Urothelium cell line (cell line): ENCODE results near the gene TTYH3.
"Not testable (repeated sequence)": the region's sequence is repeated elsewhere in the genome, so short reads cannot be mapped to it uniquely, and the experiment has no call there.

Experiments used
- DNase-seq: peaks from one replicate; pipeline ENCODE4 v3.0.0; 2011; ENCODE audit warnings: low spot score, mixed read lengths
- FAIRE-seq: peaks from 2 replicates; lab custom pipeline; 2011; peaks lifted over from hg19 to GRCh38; lab: Jason Lieb, UNC

TTYH3 gene

DNA sequence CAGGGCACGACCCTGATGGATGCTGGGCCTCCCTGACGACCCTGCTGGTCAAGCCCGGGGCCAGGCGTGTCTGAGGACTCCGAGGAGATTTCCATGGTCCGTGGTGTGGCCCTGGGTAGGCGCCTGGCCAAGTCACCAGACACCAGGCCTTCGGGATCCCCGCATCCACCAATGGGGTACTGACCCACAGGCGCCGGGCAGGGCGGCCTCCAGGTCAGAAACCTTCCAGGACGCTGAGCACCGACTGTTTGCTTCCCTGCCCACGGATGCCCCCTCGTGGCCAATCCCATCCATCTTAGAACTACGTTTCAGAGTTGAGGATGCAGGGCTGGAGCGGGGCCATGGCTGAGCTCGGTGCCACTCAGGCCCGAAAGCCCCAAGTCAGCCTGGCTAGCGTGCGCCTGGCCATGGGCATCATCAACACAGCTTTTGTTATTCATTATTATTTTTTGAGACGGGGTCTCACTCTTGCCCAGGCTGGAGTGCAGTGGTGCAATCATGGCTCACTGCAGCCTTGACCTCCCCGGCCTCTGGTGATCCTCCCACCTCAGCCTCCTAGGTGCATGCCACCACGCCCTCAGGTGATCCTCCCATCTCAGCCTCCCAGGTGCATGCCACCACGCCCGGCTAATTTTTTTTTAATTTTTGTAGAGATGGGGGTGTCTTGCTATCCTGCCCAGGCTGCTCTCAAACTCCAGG, 49.2 kb downstream of the TTYH3 start:
- FAIRE-seq (peak; percentile 98), DNase-seq (peak; percentile 93)

DNA sequence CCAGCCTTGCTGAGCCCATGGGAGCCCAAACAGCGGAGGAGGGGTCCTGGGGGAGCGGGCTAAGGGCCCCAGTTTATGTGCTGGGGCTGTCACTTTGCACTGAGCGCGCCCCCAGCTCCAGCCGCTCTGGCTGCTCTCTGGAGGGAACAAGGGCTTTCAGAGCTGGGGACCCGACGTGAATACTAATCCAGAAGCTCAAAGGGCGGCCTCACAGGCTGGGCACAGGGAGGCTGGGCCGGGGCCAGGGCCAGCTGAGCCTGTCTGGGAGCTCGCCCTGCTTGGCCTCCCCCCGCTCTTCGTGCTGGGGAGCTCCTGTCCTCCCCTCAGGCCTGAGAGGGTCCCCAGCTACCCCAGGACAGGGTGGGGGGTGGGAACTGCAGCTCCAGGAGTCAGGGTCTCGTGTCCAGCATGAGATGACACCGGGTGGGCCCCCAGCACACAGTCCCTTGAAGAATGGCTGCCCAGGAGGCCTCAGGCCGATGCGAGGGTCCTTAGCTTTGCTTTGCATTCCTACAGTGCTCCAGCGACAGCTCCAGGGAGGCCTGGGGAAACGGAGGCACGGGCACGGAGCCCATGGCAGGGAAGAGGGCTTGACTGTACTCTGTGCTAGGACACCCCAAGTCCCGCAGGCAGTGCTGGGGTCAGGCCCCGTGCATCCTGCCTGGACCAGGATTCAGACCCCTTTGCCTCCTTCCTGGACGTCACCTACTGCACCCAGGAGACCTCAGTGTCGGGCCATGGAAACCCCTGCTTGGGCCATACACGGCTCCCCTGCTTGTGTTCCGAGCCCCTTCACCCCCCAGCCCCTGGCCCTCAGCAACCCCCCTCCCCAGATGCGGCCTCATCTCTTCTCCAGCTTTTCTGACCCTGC, 50.4 kb downstream of the TTYH3 start:
- DNase-seq: no peak
- FAIRE-seq: peak; percentile 71

DNA sequence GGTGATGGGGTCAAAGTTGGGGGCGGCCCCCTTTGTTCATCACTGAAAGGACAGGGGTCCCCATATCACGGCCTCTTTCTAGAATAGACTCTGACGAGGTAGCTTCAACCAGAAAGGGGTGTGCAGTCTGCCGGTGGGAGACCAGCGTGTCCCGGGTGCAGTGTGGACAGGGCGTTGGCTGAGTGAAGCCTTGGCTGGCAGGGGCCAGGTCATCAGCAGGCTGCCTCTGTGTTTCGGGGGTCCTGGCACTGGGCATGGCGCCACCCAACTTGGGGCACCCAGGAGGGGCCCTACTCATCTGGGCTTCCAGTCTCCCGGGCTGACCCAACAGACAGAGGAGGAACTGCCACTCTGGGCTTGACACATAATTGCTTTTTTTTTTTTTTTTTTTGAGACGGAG, 52.7 kb downstream of the TTYH3 start:
- no peak for DNase-seq
- FAIRE-seq: peak; percentile 50

DNA sequence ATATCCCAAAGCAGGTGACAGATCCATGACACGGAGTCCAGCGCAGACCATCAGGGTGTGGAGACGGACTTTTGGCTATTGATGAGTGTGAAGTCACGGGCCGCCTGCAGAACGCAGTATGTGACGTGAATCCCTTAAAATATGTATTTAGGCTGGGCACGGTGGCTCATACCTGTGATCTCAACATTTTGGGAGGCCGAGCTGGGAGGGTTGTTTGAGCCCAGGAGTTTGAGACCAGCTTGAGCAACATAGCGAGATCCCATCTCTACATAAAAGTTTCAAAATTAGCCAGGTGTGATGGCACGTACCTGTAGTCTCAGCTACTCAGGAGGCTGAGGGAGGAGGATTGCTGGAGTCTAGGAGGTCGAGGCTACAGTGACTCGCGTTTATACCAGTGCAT, 54.3 kb downstream of the TTYH3 start:
- no peak for DNase-seq
- peak; percentile 92 for FAIRE-seq

DNA sequence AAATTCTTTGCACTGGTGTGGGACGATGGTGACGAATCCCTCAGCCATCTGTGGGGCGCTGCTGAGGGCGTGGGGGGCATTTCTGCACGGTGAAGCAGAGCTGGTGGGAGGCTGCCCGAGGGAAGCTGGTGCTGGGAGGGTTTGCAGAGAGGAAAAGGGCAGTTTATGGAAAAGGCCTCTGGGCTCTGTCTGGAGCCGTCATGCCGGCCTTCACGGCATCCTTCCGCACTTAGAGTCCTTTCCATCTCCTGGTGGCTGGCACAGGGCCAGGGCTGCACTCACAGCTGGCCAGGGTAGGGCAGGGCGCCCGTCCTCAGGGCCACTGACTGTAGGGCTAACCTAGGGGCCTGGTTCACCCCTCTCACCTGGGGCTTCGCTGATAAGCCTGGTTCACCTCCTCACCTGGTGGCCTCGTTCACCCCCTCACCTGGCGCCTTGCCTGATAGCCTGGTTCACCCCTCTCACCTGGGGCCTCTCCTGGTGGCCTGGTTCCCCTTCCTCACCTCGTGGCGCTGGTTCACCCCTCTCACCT, 55.6 kb downstream of the TTYH3 start:
- peak; percentile 97 for FAIRE-seq

DNA sequence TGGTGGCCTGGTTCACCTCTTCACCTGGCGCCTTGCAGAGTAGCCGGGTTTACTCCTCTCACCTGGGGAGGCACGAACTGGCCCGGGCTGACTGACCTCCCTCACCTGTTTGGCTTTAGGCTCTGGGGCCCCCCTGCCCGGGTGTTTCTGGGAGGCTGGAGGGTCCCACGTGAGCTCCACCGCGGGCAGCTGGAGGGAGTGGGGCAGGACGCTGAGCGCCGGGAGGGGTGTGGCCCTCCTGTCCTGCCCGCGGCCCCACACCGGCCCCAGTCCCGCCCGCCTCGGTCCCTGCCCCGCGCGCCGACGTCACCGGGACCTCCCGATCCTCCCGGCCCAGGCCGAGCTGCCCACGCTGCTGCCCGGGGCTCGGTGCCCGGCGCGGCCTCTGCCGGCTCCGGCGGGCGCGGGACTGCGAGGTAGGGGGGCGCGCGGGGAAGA, 56.1 kb downstream of the TTYH3 start, which contains the start of gene AMZ1:
TSS of gene AMZ1 (plus strand) at position 322 of the 438 bp plus-strand sequence. CDS start 12,250 bp downstream, outside the sequence.
- FAIRE-seq (no peak), DNase-seq (no peak)

More for the DNA sequence above, 55.6 kb downstream of the TTYH3 start:
- DNase-seq: peak; percentile 88

DNA sequence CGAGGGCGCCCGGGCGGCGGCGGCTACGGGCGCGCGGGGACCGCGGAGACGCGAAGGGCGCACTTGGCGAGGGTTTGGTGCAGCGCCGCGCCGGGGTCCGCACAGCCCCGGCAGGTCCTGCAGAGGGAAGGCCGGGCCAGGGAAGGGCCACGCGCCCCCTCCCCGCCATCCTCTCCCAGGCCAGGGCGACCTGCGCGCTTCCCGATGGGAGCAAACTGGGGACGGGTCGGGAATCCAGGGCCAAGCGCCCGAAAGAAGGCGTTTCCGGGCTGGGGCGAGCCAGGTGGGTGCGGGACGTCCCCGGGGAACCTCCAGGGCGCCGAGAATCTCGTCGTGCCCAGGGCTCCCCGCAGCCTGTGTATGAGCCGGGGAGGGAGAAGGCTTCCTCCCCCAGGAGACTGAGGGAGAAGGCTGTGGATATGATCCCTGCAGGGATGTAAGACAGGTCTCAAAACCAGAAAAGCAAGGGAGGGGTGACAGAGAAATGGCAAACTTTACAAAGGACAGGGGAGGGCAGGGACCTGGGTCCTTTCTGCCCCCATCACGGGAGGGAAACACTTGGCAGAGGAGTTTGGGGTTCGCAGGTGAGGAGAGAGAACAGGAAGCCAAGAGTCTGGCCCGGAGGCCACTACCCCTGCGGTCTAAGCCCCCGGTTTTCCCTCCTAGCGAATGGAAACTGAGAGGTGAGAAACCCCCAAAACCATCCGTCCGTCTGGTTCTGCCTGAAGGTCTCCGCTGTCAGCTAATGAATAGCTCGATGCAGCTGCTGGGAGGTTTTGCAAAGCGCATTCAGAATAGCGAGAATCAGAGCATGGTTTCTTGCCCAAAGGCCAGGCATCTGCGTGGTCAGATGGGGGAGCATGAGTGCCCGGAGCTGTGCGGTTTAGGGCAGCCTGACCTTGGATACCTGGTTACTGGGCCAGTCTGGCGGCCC, 56.9 kb downstream of the TTYH3 start:
- FAIRE-seq: peak; percentile 85

DNA sequence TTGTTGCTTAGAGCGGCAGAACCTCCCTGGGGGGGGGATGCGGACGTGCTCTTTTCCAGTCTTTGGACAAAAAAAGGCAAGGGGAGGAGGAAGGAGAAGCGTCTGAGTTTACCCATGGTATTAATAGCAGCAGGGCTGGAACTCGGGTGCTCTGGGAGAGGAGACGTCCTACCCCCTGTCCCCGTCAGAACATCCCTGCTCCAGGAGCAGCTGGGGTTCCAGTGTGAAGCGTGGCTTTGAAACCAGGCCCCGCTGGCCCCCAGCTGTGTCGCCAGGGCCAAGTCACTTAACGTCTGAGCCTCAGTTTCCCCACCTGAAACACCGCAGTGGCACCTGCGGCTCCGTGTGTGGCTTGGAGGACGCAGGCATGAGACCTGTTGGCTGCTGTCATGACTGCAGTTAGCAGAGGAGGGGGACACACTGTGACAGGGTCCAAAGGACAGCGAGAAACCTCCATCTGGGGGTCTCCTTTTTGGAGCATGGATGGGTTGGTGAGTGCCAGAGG, 57.6 kb downstream of the TTYH3 start:
- FAIRE-seq (no peak), DNase-seq (no peak)

More for the DNA sequence above, 56.9 kb downstream of the TTYH3 start:
- DNase-seq: no peak

DNA sequence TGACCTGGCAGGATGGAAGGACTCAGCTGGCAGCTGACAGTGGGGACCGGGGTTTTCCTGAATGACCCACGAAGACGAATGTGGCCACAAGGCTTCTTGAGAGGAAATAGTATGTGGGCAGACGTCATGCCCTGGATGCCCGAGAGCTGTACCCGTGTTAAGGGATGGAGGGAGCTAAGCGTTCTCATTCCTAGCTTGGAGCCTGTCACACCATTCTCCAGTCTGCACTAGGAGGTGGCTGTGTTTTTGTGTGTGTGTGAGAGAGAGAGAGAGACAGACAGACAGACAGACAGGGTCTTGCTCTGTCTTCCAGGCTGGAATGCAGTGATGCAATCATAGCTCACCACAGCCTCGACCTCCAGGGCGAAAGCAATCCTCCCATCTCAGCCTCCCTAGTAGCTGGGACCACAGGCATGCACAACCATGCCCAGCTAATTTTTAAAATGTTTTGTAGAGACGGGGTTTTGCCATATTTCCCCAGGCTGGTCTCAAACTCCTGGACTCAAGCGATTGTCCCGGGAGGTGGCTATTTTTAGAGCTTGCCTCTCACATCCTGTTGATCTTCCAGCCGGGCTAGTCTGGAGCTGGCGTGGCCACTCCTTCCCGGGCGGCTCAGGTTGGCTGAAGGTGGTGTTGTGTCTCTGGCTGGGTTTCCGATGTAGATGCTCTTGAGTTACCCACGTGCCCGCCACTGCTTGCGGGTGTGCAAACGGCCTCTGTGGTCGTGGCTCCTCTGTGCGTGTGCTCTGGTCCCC, 58.3 kb downstream of the TTYH3 start:
- FAIRE-seq (peak; percentile 99), DNase-seq (peak; percentile 95)

DNA sequence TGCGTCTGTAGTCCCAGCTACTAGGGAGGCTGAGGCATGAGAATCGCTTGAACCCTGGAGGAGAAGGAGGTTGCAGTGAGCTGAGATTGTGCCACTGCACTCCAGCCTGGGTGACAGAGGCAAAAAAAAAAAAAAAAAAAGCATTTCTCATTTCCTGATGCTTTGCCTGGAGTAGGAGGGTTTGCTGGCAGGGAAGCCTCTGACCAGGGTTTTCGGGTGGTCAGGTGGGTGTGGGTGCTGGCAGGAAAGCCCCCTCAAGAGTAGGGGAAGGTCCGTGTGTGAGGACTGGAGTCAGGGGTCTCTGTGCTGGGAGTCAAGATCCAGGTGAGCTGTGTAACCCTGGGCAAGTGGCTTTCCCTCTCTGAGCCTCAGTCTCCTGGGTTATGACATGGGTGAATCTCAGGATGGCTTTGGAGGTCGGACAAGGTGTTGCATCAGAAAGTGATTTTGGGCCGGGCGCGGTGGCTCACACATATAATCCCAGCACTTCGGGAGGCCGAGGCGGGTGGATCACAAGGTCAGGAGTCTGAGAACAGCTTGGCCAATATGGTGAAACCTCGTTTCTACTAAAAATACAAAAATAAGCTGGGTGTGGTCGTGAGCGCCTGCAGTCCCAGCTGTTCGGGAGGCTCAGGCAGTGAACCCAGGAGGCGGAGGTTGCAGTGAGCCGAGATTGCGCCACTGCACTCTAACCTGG, 59.4 kb downstream of the TTYH3 start:
- FAIRE-seq: no peak

DNA sequence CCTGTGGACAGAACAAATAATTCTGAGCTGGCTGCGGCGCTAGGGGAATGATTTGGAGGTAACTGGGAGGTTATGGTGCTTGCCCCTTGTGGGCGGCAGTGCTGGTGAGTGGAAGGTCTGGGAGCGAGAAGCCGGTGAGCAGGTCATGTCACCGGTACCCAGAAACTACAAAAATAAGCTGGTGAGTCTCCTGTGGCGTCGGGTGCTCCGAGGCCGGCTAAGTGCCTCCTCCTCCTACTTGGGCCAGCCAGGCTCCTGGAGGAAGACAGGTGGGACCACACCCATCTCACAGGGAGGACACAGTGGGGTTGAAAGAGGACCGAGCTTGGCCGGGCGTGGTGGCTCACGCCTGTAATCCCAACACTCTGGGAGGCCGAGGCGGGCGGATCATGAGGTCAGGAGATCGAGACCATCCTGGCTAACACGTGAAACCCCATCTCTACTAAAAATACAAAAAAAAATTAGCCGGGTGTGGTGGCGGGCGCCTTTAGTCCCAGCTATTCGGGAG, 60.2 kb downstream of the TTYH3 start:
- peak; percentile 32 for FAIRE-seq
- DNase-seq: not testable (repeated sequence)

More for the DNA sequence above, 59.4 kb downstream of the TTYH3 start:
- no peak for DNase-seq

DNA sequence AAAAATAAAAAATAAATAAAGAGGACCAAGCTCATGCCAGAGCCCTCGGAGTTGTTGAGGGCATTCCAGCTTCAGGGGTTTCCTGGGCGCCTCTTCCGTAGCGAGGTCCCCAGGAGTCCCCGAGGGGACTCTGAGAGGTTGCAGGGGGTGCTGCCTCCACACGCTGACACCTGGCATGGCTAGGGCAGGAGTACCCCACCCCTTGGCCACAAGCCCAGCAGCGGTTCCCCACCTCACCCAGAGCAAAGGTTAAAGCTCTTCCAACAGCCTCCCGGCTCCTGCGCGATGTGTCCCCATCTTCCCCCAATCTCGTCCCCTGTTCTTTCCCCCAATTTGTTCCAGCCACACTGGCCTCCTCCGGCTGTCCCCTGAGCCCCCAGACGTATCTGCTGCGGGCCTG, 60.8 kb downstream of the TTYH3 start:
- FAIRE-seq: no peak
- no peak for DNase-seq

DNA sequence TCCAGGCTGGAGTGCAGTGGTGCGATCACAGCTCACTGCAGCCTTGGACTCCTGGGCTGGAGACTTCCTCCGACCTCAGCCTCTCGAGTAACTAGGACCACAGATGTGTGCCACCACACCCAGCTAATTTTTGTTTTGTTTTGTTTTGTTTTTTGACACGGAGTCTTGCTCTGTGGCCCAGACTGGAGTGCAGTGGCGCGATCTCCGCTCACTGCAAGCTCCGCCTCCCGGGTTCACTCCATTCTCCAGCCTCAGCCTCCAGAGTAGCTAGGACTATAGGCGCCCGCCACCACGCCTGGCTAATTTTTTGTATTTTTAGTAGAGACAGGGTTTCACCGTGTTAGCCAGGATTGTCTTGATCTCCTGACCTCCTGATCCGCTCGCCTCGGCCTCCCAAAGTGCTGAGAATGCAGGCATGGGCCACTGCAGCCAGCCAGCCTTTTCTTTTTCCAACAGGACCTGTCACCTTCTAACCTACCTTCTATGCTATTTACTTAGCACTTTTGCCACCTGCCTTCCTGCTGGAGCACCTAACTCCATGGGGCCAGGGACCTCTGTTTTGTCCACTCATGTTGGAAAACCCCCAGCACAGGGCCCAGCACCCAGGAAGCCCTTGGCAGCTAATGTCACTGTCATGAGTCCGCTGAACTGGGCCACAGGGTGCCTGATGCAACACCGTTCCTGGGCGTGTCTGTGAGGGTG, 61.8 kb downstream of the TTYH3 start:
- not testable (repeated sequence) for DNase-seq
- FAIRE-seq: peak; percentile 100

DNA sequence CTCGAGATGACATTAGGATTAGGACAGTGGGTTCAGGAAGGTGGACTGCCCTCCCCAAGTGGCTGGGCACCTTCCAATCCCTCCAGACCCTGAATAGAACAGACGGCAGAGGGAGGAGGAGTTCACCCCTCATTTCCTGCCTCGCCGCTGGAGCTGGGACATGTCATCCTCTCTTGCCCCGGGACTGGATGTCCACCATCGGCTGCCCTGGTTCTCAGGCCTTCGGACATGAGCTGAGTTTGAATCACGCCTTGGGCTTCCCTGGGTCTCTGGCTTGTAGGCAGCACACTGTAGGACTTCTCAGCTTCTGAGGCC, 62.3 kb downstream of the TTYH3 start:
- FAIRE-seq, DNase-seq: not testable (repeated sequence)

DNA sequence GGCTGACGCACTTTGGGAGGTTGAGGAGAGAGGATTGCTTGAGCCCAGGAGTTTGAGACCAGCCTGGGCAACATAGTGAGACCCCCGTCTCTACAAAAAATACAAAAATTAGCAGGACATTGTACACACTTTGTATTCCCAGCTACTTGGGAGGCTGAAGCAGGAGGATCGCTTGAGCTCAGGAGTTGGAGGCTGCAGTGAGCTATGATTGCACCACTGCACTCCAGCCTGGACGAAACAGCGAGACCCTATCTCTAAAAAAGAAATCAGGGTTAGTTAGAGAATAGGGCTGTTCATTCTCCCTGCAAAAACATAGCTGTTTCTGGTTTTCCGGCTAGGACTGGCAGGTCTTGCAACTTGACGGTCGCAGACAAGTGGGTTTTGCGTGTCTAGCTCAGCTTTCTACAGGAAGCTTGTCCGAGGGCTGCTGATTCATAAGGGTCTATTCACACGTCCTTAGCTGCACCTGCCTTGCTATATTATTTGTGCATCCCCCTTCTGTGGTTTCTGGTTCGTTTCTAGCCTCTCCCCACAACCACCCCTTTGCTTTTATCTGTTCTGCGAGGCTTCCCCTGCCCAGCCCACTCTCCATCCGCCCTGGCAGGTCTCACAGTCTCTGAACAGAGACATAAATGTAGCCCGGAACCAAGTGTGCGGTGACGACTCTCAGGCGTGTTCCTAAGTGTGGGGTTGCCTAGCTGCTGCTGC, 66.9 kb downstream of the TTYH3 start:
- no peak for DNase-seq
- no peak for FAIRE-seq

DNA sequence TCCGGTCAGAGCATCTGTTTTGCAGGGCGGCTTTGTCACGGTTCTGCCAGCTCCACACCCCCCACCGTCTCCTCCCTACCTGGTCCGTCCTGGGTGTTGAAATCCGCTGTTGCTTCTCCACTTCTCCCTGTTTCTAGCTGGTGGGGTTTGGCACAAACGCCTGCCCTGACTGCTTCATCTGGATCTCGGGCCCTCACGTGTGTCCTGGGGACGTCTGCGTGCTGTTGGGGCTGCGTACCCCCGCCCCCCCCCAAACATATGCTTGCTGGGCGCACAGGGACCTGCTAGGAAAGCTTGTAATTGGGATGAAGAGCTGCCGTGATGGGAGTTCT, 67.5 kb downstream of the TTYH3 start:
- DNase-seq: no peak
- FAIRE-seq: peak; percentile 82

DNA sequence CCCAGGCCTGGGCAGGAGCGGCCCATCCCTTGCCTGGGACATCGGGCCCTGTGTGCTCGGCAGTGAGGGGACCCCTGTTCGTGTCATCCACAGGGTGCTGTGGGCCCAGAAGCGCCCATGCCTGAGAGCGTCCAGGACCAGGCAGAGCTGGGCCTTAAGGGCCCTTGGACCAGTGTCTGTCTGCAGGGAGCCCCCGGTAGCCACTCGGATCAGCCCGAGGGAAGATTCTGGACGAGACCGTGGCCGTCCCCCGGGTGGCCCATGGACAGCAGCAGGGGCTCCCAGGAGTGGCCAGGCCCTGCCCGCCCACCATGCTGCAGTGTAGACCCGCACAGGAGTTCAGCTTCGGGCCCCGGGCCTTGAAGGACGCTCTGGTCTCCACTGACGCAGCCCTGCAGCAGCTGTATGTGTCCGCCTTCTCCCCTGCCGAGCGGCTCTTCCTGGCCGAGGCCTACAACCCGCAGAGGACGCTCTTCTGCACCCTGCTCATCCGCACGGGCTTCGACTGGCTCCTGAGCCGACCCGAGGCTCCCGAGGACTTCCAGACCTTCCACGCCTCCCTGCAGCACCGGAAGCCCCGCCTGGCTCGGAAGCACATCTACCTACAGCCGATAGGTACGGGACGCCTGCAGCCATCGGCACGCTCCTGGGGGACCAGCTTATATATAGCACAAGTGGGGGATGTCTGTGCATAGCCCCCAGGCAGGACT, 68.5 kb downstream of the TTYH3 start:
- peak; percentile 27 for FAIRE-seq
- DNase-seq: no peak
